Adrenal gland (tissue), 12 donors: ENCODE data around the gene NEO1. TPM values are rescaled to one million over a fixed set of nuclear protein-coding genes. Genes with fewer than 3 reads are reported as not detected.

Source experiments
- DNase-seq, 7 donors: peaks; one replicate each; pipeline ENCODE4 v3.0.0-alpha.2; 2019 to 2020
- H3K27ac ChIP-seq, 5 donors: fragments of 200-600 bp; sonication (generic) in 4 of 5; 1 replicate in 3 of 5; 2 replicates in 2 of 5; pipeline versions ENCODE4 v1.5.1 to v1.8.0; 2016 to 2020; ENCODE audit warnings: mild to moderate bottlenecking in 1 of 5
- H3K27me3 ChIP-seq: fragments of 200-600 bp; 2 replicates; pipeline ENCODE4 v1.8.0; 2021
- H3K36me3 ChIP-seq, 2 donors: fragments of 200-600 bp; replicated peaks in 1 of 2; 1 replicate in 1 of 2; 2 replicates in 1 of 2; pipeline versions ENCODE4 v1.5.1 to v1.8.0; 2018 to 2022
- H3K4me1 ChIP-seq, 2 donors: fragments of 200-600 bp; replicated peaks in 1 of 2; 1 replicate in 1 of 2; 2 replicates in 1 of 2; pipeline versions ENCODE4 v1.5.1 to v1.8.0; 2018 to 2021
- H3K4me3 ChIP-seq, 4 donors: fragments of 200-600 bp; sonication (generic) in 3 of 4; one replicate each; pipeline ENCODE4 v1.5.1; 2016 to 2018
- H3K9me3 ChIP-seq, 3 donors: fragments of 200-600 bp; sonication (generic) in 1 of 3; replicated peaks in 1 of 3; 1 replicate in 2 of 3; 2 replicates in 1 of 3; pipeline versions ENCODE4 v1.5.1 to v1.8.0; 2016 to 2021
- POLR2A ChIP-seq, 2 donors: fragments of 450-650 bp; IDR thresholded peaks; one replicate each; pipeline ENCODE4 v1.6.1; 2017; ENCODE audit warnings: antibody characterized with exemption in 2 of 2, mild to moderate bottlenecking in 2 of 2, moderate library complexity in 1 of 2
- WGBS, 4 donors: extraction: QIAGEN DNeasy Blood & Tissue Kit in 2 of 4; methylation state at CpG; one replicate each; pipeline versions ENCODE4 v1.1.5 to v1.1.7; 2013 to 2017; 5-methylcytosine and 5-hydroxymethylcytosine counted together
- intact Hi-C, 2 donors: fragments of 100-400 bp; cut with DNase I; formaldehyde crosslinking; loops; one replicate each; pipeline versions ENCODE4 v1.14.1 to v1.15.0; 2022 to 2023
- polyA plus RNA-seq, 3 donors: library from polyadenylated mRNA; stranded (reverse); fragments of 200-250 nt in 2 of 3; fragments of 350-450 nt in 1 of 3; fragmentation: Illumina TruSeq in 1 of 3; extraction: RNeasy Lipid Tissue Mini Kit (QIAGEN cat#74804) in 1 of 3; gene quantifications; one replicate each; pipeline ENCODE4 v1.2.3, GENCODE V29; 2013 to 2014
- total RNA-seq, 9 donors: library from RNA; depleted of rRNA in 4 of 9; stranded (reverse); fragments of >200 nt in 4 of 9; fragments of 120-200 nt in 1 of 9; fragmentation: NEBNext Ultra II Directional in 1 of 9; extraction: Animal tissue kit (Norgen Biotek cat#: 25700) in 1 of 9; gene quantifications; one replicate each; pipeline versions ENCODE4 v1.1.0 to v1.2.4, GENCODE V29; 2013 to 2023
- TF ChIP-seq, protein P1 (sequence below), 6 experiments: fragments of 450-650 bp in 4 of 6; fragments of 200-600 bp in 2 of 6; sonication (generic) in 1 of 6; IDR thresholded peaks; 1 replicate in 5 of 6; 2 replicates in 1 of 6; pipeline versions ENCODE4 v1.5.1 to v1.8.0; 2016 to 2021; ENCODE audit warnings: antibody characterized with exemption in 6 of 6, mild to moderate bottlenecking in 2 of 6, moderate library complexity in 1 of 6
- donor health status: healthy with polysubstance abuse.
- donor health status: Bipolar disorder and iron deficiency.
- donor health status: DM: yes; HTN: yes; CAD: no.
- donor health status: DM: no; HTN: no; CAD: no.
- donor health status: DM: no; HTN: no; CAD: no.
- donor health status: DM: yes; HTN: yes; CAD: no.

Gene NEO1
- total and polyA plus RNA-seq, 12 donors: 5.7 to 28.6 (median 17.1) TPM

DNA sequence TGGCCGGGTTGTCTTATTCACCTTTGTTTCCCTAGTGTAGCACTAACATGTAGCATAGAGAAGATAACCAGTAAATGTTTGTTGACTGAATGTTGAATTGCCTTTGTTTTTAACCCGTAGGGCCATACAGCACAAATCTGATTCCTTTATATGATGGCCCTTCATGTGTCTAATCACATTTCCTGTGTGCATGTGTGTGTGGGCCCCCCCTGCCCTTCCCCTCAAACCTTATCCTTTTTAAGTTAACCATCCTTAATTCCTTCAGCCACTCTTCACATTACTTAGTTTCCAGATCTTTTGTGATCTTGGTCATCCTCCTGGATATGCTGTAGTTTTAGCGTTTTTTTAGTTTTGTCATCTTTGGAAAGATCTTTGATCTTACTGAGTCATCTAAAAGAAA, 4.2 kb downstream of the NEO1 start:
- H3K4me1 ChIP-seq: peaks cover 0 to 12% of the 10 kb centered on the region in 2 donors
- TF ChIP-seq, protein P1, sequence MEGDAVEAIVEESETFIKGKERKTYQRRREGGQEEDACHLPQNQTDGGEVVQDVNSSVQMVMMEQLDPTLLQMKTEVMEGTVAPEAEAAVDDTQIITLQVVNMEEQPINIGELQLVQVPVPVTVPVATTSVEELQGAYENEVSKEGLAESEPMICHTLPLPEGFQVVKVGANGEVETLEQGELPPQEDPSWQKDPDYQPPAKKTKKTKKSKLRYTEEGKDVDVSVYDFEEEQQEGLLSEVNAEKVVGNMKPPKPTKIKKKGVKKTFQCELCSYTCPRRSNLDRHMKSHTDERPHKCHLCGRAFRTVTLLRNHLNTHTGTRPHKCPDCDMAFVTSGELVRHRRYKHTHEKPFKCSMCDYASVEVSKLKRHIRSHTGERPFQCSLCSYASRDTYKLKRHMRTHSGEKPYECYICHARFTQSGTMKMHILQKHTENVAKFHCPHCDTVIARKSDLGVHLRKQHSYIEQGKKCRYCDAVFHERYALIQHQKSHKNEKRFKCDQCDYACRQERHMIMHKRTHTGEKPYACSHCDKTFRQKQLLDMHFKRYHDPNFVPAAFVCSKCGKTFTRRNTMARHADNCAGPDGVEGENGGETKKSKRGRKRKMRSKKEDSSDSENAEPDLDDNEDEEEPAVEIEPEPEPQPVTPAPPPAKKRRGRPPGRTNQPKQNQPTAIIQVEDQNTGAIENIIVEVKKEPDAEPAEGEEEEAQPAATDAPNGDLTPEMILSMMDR (IDR thresholded peaks at IDR 0.05): no peak
- TF ChIP-seq POLR2A (IDR thresholded peaks at IDR 0.05): no peak
- no peaks in the 10 kb centered on the region for H3K36me3 ChIP-seq
- H3K9me3 ChIP-seq: no peaks in the 10 kb centered on the region
- intact Hi-C loops: loop anchor here in 1 of 2 donors (10.0 kb wide), 1 partner anchor 262 kb away; no protein-coding TSS in a partner anchor
- DNase-seq: no peak
- 71 to 79% (median 77%) methylated on average over 3 of the region's 3 CpGs for WGBS, 4 donors
- H3K27me3 ChIP-seq: no peaks in the 10 kb centered on the region
- no peak overlapping the region for H3K27ac ChIP-seq
- no peak overlapping the region for H3K4me3 ChIP-seq

DNA sequence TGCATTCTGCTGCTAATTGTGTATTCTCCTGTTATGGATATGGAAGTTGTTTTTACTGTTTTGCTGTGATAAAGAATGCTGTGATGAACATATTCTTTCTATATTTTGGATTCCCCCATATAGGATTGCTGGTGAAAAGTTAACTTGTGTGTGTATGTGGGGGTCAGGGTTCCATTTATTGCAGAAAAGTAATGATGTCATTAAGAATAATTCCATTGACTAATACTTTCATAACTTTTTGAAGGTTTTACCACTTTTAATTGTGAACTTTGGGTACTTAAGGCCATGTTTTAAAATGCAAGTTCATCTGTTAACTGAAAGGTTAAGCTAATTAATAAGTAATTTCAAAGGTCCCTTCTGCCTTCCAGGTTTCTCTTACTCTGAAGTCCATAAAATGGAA, 6.2 kb downstream of the NEO1 start:
- peaks cover 0 to 6% of the 10 kb centered on the region in 2 donors for H3K4me1 ChIP-seq
- TF ChIP-seq POLR2A (IDR thresholded peaks at IDR 0.05): no peak
- TF ChIP-seq, protein P1 (IDR thresholded peaks at IDR 0.05): no peak
- H3K4me3 ChIP-seq: no peak overlapping the region
- no peaks in the 10 kb centered on the region for H3K36me3 ChIP-seq
- no peaks in the 10 kb centered on the region for H3K9me3 ChIP-seq
- no peaks in the 10 kb centered on the region for H3K27me3 ChIP-seq
- DNase-seq: no peak
- no peak overlapping the region for H3K27ac ChIP-seq
- intact Hi-C loops: loop anchor here in 1 of 2 donors (10.0 kb wide), 1 partner anchor 264 kb away; no protein-coding TSS in a partner anchor

DNA sequence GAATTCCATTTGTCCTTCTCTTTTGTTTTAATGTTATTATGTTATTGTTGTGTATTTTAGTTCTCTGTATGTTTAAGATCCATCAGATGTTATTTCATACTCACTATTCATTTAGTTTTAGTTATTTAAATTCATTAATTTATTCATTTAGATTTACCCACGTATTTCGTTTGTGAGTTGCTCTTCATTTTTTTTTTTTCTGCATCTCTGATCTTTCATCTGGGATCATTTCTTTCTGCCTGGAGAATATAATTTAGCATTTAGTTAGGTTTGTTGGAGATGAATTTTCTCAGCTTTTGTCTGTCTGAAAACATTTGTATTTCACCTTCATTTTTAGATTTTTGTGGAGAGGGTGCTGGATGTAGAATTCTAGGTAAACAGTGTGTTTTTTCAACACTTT, 12.9 kb downstream of the NEO1 start:
- no peaks in the 10 kb centered on the region for H3K9me3 ChIP-seq
- H3K27ac ChIP-seq: no peak overlapping the region
- WGBS, 4 donors: 83 to 95% (median 88%) methylated on average over 2 of the region's 2 CpGs
- intact Hi-C loops: no loop called here
- no peaks in the 10 kb centered on the region for H3K27me3 ChIP-seq
- DNase-seq: no peak
- H3K4me3 ChIP-seq: no peak overlapping the region
- H3K4me1 ChIP-seq: no peaks in the 10 kb centered on the region
- H3K36me3 ChIP-seq: no peaks in the 10 kb centered on the region
- no peak for TF ChIP-seq POLR2A (IDR thresholded peaks at IDR 0.05)
- TF ChIP-seq, protein P1 (IDR thresholded peaks at IDR 0.05): no peak

DNA sequence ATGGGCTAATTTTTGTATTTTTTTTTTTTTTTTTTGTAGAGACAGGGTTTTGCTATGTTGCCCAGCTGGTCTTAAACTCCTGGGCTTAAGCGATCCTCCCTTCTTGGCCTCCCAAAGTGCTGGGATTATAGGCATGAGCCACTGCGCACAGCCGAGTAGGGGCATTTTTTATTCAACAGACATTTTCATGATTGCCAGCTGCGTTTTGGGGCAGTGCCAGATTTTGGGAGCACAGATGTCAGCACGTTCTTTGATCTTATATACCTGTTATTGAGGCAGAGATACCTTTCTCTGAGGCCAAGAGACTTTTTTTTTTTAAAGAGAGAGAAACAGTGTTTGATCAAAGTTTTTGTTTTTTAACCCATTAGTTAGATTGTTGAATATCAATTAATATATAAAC, 16.8 kb downstream of the NEO1 start:
- Histone ChIP-seq H3K27me3 (no peaks in the 10 kb centered on the region), H3K4me1 (peaks cover 0 to 3% of the 10 kb centered on the region in 2 donors), H3K36me3 (no peaks in the 10 kb centered on the region), H3K9me3 (no peaks in the 10 kb centered on the region), H3K4me3 (no peak overlapping the region), H3K27ac (no peak overlapping the region)
- no peak for DNase-seq
- intact Hi-C loops: no loop called here
- TF ChIP-seq POLR2A (IDR thresholded peaks at IDR 0.05): no peak
- TF ChIP-seq, protein P1 (IDR thresholded peaks at IDR 0.05): no peak
- 84 to 89% (median 86%) methylated on average over 5 of the region's 5 CpGs for WGBS, 4 donors
